ENCODE data around the gene SEMA7A. TPM values are rescaled to one million over a fixed set of nuclear protein-coding genes. Genes with fewer than 3 reads are reported as not detected.

SEMA7A gene
- total and polyA plus RNA-seq, 9 of the 15 experiments (the other 6 are each of a cell fraction or from before 2014, with no cell fraction given) = 0.04 to 8.2 (median 5.4) TPM; not detected in 1

DNA sequence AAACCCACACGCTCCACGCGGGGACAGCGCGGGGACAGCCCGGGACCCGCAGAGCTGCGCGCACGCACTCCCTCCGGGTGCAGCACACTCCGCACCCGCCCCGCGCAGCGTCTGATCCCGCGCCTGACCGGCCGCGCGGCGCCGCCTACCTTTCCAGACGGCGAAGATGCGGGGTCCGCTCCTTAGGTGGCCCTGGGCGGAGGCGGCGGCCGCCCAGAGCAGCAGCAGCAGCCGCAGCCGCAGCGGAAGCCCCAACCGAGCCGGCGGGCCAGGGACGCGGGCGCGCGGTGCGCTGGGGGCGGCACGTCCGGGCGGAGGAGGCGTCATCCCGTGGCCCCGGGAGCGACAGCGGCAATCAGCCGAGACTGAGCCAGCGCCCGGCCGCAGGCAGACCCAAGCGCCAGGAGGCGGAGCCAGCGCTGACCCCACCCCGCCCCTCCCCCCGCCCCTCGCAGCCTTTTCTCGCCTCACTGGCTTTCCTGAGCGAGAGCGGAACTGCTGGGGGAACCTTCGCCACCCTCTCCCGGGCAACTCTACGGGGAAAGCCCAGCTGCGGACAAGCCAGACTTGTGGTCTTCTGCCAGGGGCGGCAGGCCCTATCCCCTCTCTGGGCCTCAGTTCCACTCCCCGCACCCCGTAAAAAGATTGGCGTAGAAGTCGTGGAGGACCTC lies at the start of gene SEMA7A (continued):
- no peak for TF ChIP-seq SIRT6 (IDR thresholded peaks at IDR 0.05; ENCODE audit: low read depth, low read length)
- TF ChIP-seq SRSF1 (IDR thresholded peaks at IDR 0.05; ENCODE audit: low read depth, low read length) = no peak
- no peak; a peak in 2 of 4 replicates for TF ChIP-seq RAD21 (CRISPR knock-in tag; conservative IDR thresholded peaks at IDR 0.05 in 1 of 2, IDR thresholded peaks at IDR 0.05 in 1 of 2)
- no peak for TF ChIP-seq BRF1 (IDR thresholded peaks at IDR 0.05; ENCODE audit: borderline replicate concordance, extremely low read depth, insufficient read length)
- no peak for TF ChIP-seq HIVEP1 (CRISPR knock-in tag; IDR thresholded peaks at IDR 0.05)
- no peak for TF ChIP-seq FOS (IDR thresholded peaks at IDR 0.05; ENCODE audit: extremely low read depth, insufficient read length)
- TF ChIP-seq, protein P1, sequence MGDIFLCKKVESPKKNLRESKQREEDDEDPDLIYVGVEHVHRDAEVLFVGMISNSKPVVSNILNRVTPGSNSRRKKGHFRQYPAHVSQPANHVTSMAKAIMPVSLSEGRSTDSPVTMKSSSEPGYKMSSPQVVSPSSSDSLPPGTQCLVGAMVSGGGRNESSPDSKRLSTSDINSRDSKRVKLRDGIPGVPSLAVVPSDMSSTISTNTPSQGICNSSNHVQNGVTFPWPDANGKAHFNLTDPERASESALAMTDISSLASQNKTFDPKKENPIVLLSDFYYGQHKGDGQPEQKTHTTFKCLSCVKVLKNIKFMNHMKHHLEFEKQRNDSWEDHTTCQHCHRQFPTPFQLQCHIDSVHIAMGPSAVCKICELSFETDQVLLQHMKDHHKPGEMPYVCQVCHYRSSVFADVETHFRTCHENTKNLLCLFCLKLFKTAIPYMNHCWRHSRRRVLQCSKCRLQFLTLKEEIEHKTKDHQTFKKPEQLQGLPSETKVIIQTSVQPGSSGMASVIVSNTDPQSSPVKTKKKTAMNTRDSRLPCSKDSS (IDR thresholded peaks at IDR 0.05; ENCODE audit: low read depth, partially characterized antibody) = no peak
- TF ChIP-seq SRSF7 (optimal IDR thresholded peaks at IDR 0.05; ENCODE audit: low read depth, low read length) = no peak
- TF ChIP-seq, protein P2, sequence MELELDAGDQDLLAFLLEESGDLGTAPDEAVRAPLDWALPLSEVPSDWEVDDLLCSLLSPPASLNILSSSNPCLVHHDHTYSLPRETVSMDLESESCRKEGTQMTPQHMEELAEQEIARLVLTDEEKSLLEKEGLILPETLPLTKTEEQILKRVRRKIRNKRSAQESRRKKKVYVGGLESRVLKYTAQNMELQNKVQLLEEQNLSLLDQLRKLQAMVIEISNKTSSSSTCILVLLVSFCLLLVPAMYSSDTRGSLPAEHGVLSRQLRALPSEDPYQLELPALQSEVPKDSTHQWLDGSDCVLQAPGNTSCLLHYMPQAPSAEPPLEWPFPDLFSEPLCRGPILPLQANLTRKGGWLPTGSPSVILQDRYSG (tag; conservative IDR thresholded peaks at IDR 0.05; ENCODE audit: low read depth) = no peak
- TF ChIP-seq, protein P3, sequence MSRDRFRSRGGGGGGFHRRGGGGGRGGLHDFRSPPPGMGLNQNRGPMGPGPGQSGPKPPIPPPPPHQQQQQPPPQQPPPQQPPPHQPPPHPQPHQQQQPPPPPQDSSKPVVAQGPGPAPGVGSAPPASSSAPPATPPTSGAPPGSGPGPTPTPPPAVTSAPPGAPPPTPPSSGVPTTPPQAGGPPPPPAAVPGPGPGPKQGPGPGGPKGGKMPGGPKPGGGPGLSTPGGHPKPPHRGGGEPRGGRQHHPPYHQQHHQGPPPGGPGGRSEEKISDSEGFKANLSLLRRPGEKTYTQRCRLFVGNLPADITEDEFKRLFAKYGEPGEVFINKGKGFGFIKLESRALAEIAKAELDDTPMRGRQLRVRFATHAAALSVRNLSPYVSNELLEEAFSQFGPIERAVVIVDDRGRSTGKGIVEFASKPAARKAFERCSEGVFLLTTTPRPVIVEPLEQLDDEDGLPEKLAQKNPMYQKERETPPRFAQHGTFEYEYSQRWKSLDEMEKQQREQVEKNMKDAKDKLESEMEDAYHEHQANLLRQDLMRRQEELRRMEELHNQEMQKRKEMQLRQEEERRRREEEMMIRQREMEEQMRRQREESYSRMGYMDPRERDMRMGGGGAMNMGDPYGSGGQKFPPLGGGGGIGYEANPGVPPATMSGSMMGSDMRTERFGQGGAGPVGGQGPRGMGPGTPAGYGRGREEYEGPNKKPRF (IDR thresholded peaks at IDR 0.05; ENCODE audit: low read depth, low read length) = no peak
- peak; percentile 92 for TF ChIP-seq KDM5B (IDR thresholded peaks at IDR 0.05; ENCODE audit: insufficient replicate concordance, low read depth, low read length)
- TF ChIP-seq SRF (CRISPR knock-in tag; IDR thresholded peaks at IDR 0.05) = no peak
- no peak for TF ChIP-seq TCF7 (IDR thresholded peaks at IDR 0.05; ENCODE audit: borderline replicate concordance)
- TF ChIP-seq MYC (IDR thresholded peaks at IDR 0.05; ENCODE audit: low read depth, low read length) = peak; percentile 8; the same call in 1 of the 2 replicates
- no peak for TF ChIP-seq MYC (CRISPR knock-in tag; IDR thresholded peaks at IDR 0.05; ENCODE audit: borderline replicate concordance, low read depth)
- TF ChIP-seq, protein P4, sequence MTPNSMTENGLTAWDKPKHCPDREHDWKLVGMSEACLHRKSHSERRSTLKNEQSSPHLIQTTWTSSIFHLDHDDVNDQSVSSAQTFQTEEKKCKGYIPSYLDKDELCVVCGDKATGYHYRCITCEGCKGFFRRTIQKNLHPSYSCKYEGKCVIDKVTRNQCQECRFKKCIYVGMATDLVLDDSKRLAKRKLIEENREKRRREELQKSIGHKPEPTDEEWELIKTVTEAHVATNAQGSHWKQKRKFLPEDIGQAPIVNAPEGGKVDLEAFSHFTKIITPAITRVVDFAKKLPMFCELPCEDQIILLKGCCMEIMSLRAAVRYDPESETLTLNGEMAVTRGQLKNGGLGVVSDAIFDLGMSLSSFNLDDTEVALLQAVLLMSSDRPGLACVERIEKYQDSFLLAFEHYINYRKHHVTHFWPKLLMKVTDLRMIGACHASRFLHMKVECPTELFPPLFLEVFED (CRISPR knock-in tag; conservative IDR thresholded peaks at IDR 0.05) = no peak
- no peak for TF ChIP-seq MTA1 (IDR thresholded peaks at IDR 0.05; ENCODE audit: borderline replicate concordance)
- TF ChIP-seq, protein P5, sequence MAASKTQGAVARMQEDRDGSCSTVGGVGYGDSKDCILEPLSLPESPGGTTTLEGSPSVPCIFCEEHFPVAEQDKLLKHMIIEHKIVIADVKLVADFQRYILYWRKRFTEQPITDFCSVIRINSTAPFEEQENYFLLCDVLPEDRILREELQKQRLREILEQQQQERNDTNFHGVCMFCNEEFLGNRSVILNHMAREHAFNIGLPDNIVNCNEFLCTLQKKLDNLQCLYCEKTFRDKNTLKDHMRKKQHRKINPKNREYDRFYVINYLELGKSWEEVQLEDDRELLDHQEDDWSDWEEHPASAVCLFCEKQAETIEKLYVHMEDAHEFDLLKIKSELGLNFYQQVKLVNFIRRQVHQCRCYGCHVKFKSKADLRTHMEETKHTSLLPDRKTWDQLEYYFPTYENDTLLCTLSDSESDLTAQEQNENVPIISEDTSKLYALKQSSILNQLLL (CRISPR knock-in tag; IDR thresholded peaks at IDR 0.05; ENCODE audit: borderline replicate concordance) = no peak

All from K562 (cell line).